HG02571 (cell line): ENCODE data around the gene TSPAN18.

Source experiments
- ATAC-seq: cut with Tn5 transposase; IDR thresholded peaks from one replicate; pipeline ENCODE4 v1.9.1; 2021; ENCODE audit warnings: mild to moderate bottlenecking, moderate library complexity; ENCODE audit not compliant: unreplicated experiment

The TSPAN18 gene

GRCh38 chr11:44880953-44881352 lies 154.2 kb downstream of the TSPAN18 start:
- ATAC-seq = no peak

GRCh38 chr11:44883277-44883676 lies 156.5 kb downstream of the TSPAN18 start:
- no peak for ATAC-seq

GRCh38 chr11:44884056-44884455 lies 157.3 kb downstream of the TSPAN18 start:
- ATAC-seq = no peak

- no peak for ATAC-seq
Observed at GRCh38 chr11:44885065-44885810, 158.5 kb downstream of the TSPAN18 start.

GRCh38 chr11:44885919-44886789 lies 159.4 kb downstream of the TSPAN18 start:
- no peak for ATAC-seq

GRCh38 chr11:44886790-44887140 lies 160.0 kb downstream of the TSPAN18 start:
- no peak for ATAC-seq

GRCh38 chr11:44887636-44888035 lies 160.9 kb downstream of the TSPAN18 start:
- ATAC-seq = no peak

GRCh38 chr11:44889266-44889665 lies 162.5 kb downstream of the TSPAN18 start:
- no peak for ATAC-seq

GRCh38 chr11:44892843-44893242 lies 166.1 kb downstream of the TSPAN18 start:
- no peak for ATAC-seq

- no peak for ATAC-seq
Observed at GRCh38 chr11:44893308-44893822, 166.6 kb downstream of the TSPAN18 start.

GRCh38 chr11:44893846-44894617 lies 167.3 kb downstream of the TSPAN18 start:
- ATAC-seq = no peak

GRCh38 chr11:44899959-44900358 lies 173.2 kb downstream of the TSPAN18 start:
- no peak for ATAC-seq

GRCh38 chr11:44901120-44901633 lies 174.4 kb downstream of the TSPAN18 start:
- ATAC-seq = no peak

- no peak for ATAC-seq
Observed at GRCh38 chr11:44901786-44902185, 175.0 kb downstream of the TSPAN18 start.

GRCh38 chr11:44903035-44903434 lies 176.3 kb downstream of the TSPAN18 start:
- ATAC-seq = no peak

GRCh38 chr11:44903518-44903917 lies 176.8 kb downstream of the TSPAN18 start:
- ATAC-seq = no peak

- ATAC-seq = no peak
Observed at GRCh38 chr11:44904261-44905020, 177.7 kb downstream of the TSPAN18 start.

- ATAC-seq = no peak
Observed at GRCh38 chr11:44905131-44905866, 178.5 kb downstream of the TSPAN18 start.

- ATAC-seq = no peak
Observed at GRCh38 chr11:44906649-44907048, 179.9 kb downstream of the TSPAN18 start.

GRCh38 chr11:44909557-44909956 lies 182.8 kb downstream of the TSPAN18 start:
- ATAC-seq = no peak
